Peyer's patch (tissue), 4 donors: ENCODE measurements around the gene PPP2R2C.

Experiments
- CTCF ChIP-seq, 6 experiments: fragments of 450-650 bp in 4 of 6; fragments of 200-600 bp in 2 of 6; sonication (generic) in 1 of 6; IDR thresholded peaks; one replicate each; pipeline ENCODE4 v1.5.1; 2017 to 2019; ENCODE audit warnings: antibody characterized with exemption in 6 of 6, mild to moderate bottlenecking in 3 of 6, moderate library complexity in 1 of 6
- POLR2A ChIP-seq, 2 donors: fragments of 450-650 bp; IDR thresholded peaks; one replicate each; pipeline ENCODE4 v1.5.1; 2017; ENCODE audit warnings: antibody characterized with exemption in 2 of 2, mild to moderate bottlenecking in 2 of 2, moderate library complexity in 2 of 2

- TF ChIP-seq POLR2A (IDR thresholded peaks at IDR 0.05) (no peak), CTCF (IDR thresholded peaks at IDR 0.05) (no peak)
These were observed 20.6 kb upstream of the PPP2R2C start for GRCh38 chr4:6492861-6493657.
